GM12878 (cell line): ENCODE results near the gene FAM222B. TPM values are rescaled to one million over a fixed set of nuclear protein-coding genes. Genes with fewer than 3 reads are reported as not detected.

ENCODE experiments used
- ATAC-seq: fragments of 200-7000 bp; cut with Tn5 transposase; 3 replicates; pipeline ENCODE4 v1.9.1; 2020; ENCODE audit warnings: mild to moderate bottlenecking, moderate library complexity
- BruUV-seq: library from RNA; stranded (reverse); fragments of 400-500 nt; replicated peaks from 2 replicates; lab custom pipeline; 2021; lab: Mats Ljungman, UMichigan
- CTCF ChIA-PET: fragments of 300-600 bp; sonication (Branson Sonifier 250); formaldehyde crosslinking; extraction: SDS; loops from one replicate; lab custom pipeline; 2021; ENCODE audit warnings: inconsistent platforms; lab: Yijun Ruan, JAX
- POLR2A ChIA-PET: fragments of 350-600 bp; formaldehyde crosslinking; extraction: SDS; loops from one replicate; lab custom pipeline; 2021; ENCODE audit warnings: inconsistent platforms; lab: Charles Lee
- RAD21 ChIA-PET: fragments of 300-600 bp; sonication (Branson Sonifier 250); formaldehyde crosslinking; loops from one replicate; lab custom pipeline; 2023; ENCODE audit warnings: antibody characterized with exemption; ENCODE audit not compliant: unreplicated experiment; lab: Charles Lee
- SMC1A ChIA-PET: fragments of 300-600 bp; sonication (Branson Sonifier 250); formaldehyde crosslinking; loops from one replicate; lab custom pipeline; 2023; ENCODE audit not compliant: unreplicated experiment, uncharacterized antibody; lab: Charles Lee
- DNase-seq: peaks from one replicate; pipeline ENCODE4 v3.0.0-alpha.2; 2011; ENCODE audit warnings: low read depth, low spot score
- FAIRE-seq: peaks from 3 replicates; lab custom pipeline; 2011; peaks lifted over from hg19 to GRCh38; lab: Jason Lieb, UNC
- H2AFZ ChIP-seq: 2 replicates; pipeline ENCODE4 v1.6.0; 2011; ENCODE audit warnings: low read depth, low read length, control low read depth; ENCODE audit not compliant: control insufficient read depth
- H3K27ac ChIP-seq: 2 replicates; pipeline ENCODE4 v1.5.1; 2011; ENCODE audit warnings: control low read depth; ENCODE audit not compliant: control insufficient read depth, insufficient read depth
- H3K27me3 ChIP-seq, 2 experiments: replicated peaks in 1 of 2; 2 replicates each; pipeline versions ENCODE4 v1.6.0 to v1.6.1; 2011; ENCODE audit warnings: low read length in 1 of 2; ENCODE audit not compliant: control insufficient read depth in 2 of 2, insufficient read depth in 2 of 2
- H3K36me3 ChIP-seq, 2 experiments: 2 replicates each; pipeline ENCODE4 v1.5.1; 2011; ENCODE audit warnings: low read length in 1 of 2; ENCODE audit not compliant: control insufficient read depth in 2 of 2, insufficient read depth in 2 of 2
- H3K4me1 ChIP-seq: 2 replicates; pipeline ENCODE4 v1.6.1; 2011; ENCODE audit warnings: mild to moderate bottlenecking, low read length, moderate library complexity, mixed read lengths; ENCODE audit not compliant: control insufficient read depth, insufficient read depth
- H3K4me2 ChIP-seq: 2 replicates; pipeline ENCODE4 v1.6.0; 2011; ENCODE audit warnings: control low read depth; ENCODE audit not compliant: control insufficient read depth, insufficient read depth
- H3K4me3 ChIP-seq: fragments of 200-600 bp; sonication (generic); 2 replicates; pipeline ENCODE4 v1.5.1; 2016
- H3K79me2 ChIP-seq: 2 replicates; pipeline ENCODE4 v1.6.0; 2011; ENCODE audit warnings: low read length; ENCODE audit not compliant: control insufficient read depth, insufficient read depth
- H3K9ac ChIP-seq: 2 replicates; pipeline ENCODE4 v1.8.0; 2011; ENCODE audit warnings: low read length, control low read depth, mixed read lengths; ENCODE audit not compliant: control insufficient read depth, insufficient read depth
- H3K9me3 ChIP-seq: replicated peaks from 3 replicates; pipeline ENCODE4 v1.5.1; 2011; ENCODE audit warnings: mild to moderate bottlenecking, low read length; ENCODE audit not compliant: control insufficient read depth, insufficient read depth
- H4K20me1 ChIP-seq: 2 replicates; pipeline ENCODE4 v1.6.0; 2011; ENCODE audit not compliant: control insufficient read depth, insufficient read depth
- CBX3 ChIP-seq: fragments of 200-600 bp; sonication (generic); IDR thresholded peaks from 2 replicates; pipeline ENCODE4 v1.6.1; 2016; ENCODE audit warnings: low read depth, borderline replicate concordance
- CBX5 ChIP-seq: sonication (generic); IDR thresholded peaks from 2 replicates; pipeline ENCODE4 v1.6.1; 2016; ENCODE audit warnings: low read depth, moderate library complexity, mild to moderate bottlenecking, inconsistent platforms
- CHD4 ChIP-seq: fragments of 200-600 bp; sonication (generic); IDR thresholded peaks from 2 replicates; pipeline ENCODE4 v1.6.1; 2016; ENCODE audit warnings: mild to moderate bottlenecking
- CTCF ChIP-seq, 3 experiments: IDR thresholded peaks in 2 of 3; conservative IDR thresholded peaks in 1 of 3; 2 replicates each; pipeline ENCODE4 v1.5.1; 2011; ENCODE audit warnings: low read depth in 3 of 3, low read length in 3 of 3, mild to moderate bottlenecking in 3 of 3, control low read depth in 2 of 3, moderate library complexity in 2 of 3, inconsistent platforms in 1 of 3, mixed read lengths in 1 of 3; ENCODE audit not compliant: control insufficient read depth in 2 of 3, insufficient read depth in 1 of 3; ENCODE audit errors: extremely low read depth in 1 of 3
- FOXK2 ChIP-seq: fragments of 450-650 bp; IDR thresholded peaks from 2 replicates; pipeline ENCODE4 v1.6.1; 2017; ENCODE audit warnings: mild to moderate bottlenecking, moderate library complexity
- IRF5 ChIP-seq: fragments of 450-650 bp; IDR thresholded peaks from 2 replicates; pipeline ENCODE4 v1.6.1; 2017; ENCODE audit warnings: borderline replicate concordance
- KDM1A ChIP-seq: fragments of 200-600 bp; sonication (generic); IDR thresholded peaks from 2 replicates; pipeline ENCODE4 v1.6.1; 2016; ENCODE audit warnings: borderline replicate concordance
- PML ChIP-seq: IDR thresholded peaks from 2 replicates; pipeline ENCODE4 v1.6.1; 2012; ENCODE audit warnings: low read length, inconsistent platforms
- SMAD1 ChIP-seq: fragments of 450-650 bp; IDR thresholded peaks from 2 replicates; pipeline ENCODE4 v1.6.1; 2018; ENCODE audit warnings: mild to moderate bottlenecking, low read depth; ENCODE audit not compliant: partially characterized antibody
- SMC3 ChIP-seq: IDR thresholded peaks from 2 replicates; pipeline ENCODE4 v1.6.1; 2011; ENCODE audit warnings: low read length, improper control_type of control experiment, borderline replicate concordance
- SUPT20H ChIP-seq: IDR thresholded peaks from 2 replicates; pipeline ENCODE4 v1.6.1; 2011; ENCODE audit warnings: low read depth, mild to moderate bottlenecking, low read length, moderate library complexity, borderline replicate concordance; ENCODE audit not compliant: control insufficient read depth
- WRNIP1 ChIP-seq: IDR thresholded peaks from 2 replicates; pipeline ENCODE4 v1.6.1; 2011; ENCODE audit warnings: low read depth, low read length, improper control_type of control experiment, borderline replicate concordance
- YBX1 ChIP-seq: fragments of 450-650 bp; IDR thresholded peaks from 2 replicates; pipeline ENCODE4 v1.6.1; 2016; ENCODE audit warnings: antibody characterized with exemption
- WGBS: methylation state at CpG from one replicate; pipeline ENCODE4 v1.1.6; 2016; ENCODE audit warnings: low lambda C conversion rate; ENCODE audit not compliant: insufficient replicate concordance, insufficient coverage; ENCODE audit errors: missing lambda C conversion rate; 5-methylcytosine and 5-hydroxymethylcytosine counted together
- in situ Hi-C: fragments of 300-500 bp; cut with MboI; formaldehyde crosslinking; loops from 9 replicates; pipeline ENCODE4 v1.14.3; 2018; ENCODE audit warnings: mixed read lengths
- intact Hi-C: fragments of 100-400 bp; cut with micrococcal nuclease; formaldehyde crosslinking; loops from one replicate; pipeline ENCODE4 v1.14.2; 2022; ENCODE audit not compliant: unreplicated experiment
- polyA plus RNA-seq, 11 experiments: library from polyadenylated mRNA; depleted of rRNA in 4 of 11; unstranded in 6 of 11; stranded (reverse) in 5 of 11; fragments of >200 nt; fragmentation: Nextera tagmentation in 4 of 11; fragmentation: Illumina TruSeq in 1 of 11; extraction: Ambion mirVana in 4 of 11; extraction: Trizol in 1 of 11; gene quantifications; 1 replicate in 1 of 11; 2 replicates in 10 of 11; pipeline versions ENCODE4 v1.2.1 to v1.2.3, GENCODE V29; 2011 to 2016; ENCODE audit warnings: inconsistent platforms in 2 of 11, missing spikeins in 2 of 11, low read depth in 1 of 11
- total RNA-seq, 4 experiments: library from RNA; depleted of rRNA in 3 of 4; stranded (reverse); fragments of >200 nt in 3 of 4; fragmentation: Illumina TruSeq in 1 of 4; extraction: Trizol in 1 of 4; gene quantifications; 2 replicates each; pipeline versions ENCODE4 v1.2.1 to v1.2.3, GENCODE V29; 2013 to 2021

FAM222B gene
- total and polyA plus RNA-seq, 10 of the 15 experiments (the other 5 are each of a cell fraction or from before 2014, with no cell fraction given): 2.8 to 18.3 (median 6.4) TPM

GRCh38 chr17:28861393-28862203, 19.0 kb upstream of the FAM222B start (continued):
- TF ChIP-seq CBX5 (no peak), FOXK2 (no peak), YBX1 (no peak), SMAD1 (no peak), CBX3 (no peak), SMC3 (no peak), PML (no peak), IRF5 (no peak)

GRCh38 chr17:28860363-28860808, 17.8 kb upstream of the FAM222B start:
- FAIRE-seq (no peak), ATAC-seq (no peak), DNase-seq (no peak)
- H3K27me3 ChIP-seq: no peaks in the 10 kb centered on the region
- 95% methylated on average over 4 of the region's 4 CpGs for WGBS
- peaks cover 10 to 16% of the 10 kb centered on the region in 2 experiments; a peak in 3 of 4 replicates for H3K36me3 ChIP-seq
- ChIA-PET SMC1A (no interaction called here), POLR2A (no interaction called here), RAD21 (interaction anchor here (1.3 kb wide), 1 partner anchor 18 kb away, joined by 3 read pairs; no protein-coding TSS in a partner anchor), CTCF (interaction anchor here (1.1 to 1.5 kb wide), 2 partner anchors 11 to 97 kb away, joined by 3 to 4 read pairs; no protein-coding TSS in a partner anchor)
- no peaks in the 10 kb centered on the region for H3K9me3 ChIP-seq
- in situ Hi-C loops (no loop called here), intact Hi-C loops (no loop called here)
- no peak overlapping the region for H3K9ac ChIP-seq
- no peak overlapping the region for H2AFZ ChIP-seq
- H3K4me3 ChIP-seq: no peak overlapping the region
- no peak overlapping the region for H3K27ac ChIP-seq
- H3K79me2 ChIP-seq: peaks cover 3% of the 10 kb centered on the region
- H3K4me1 ChIP-seq: peaks cover 10% of the 10 kb centered on the region
- TF ChIP-seq WRNIP1: no peak
- no peak for TF ChIP-seq CHD4
- TF ChIP-seq KDM1A: no peak
- no peak for TF ChIP-seq CTCF (IDR thresholded peaks at IDR 0.05 in 2 of 3, conservative IDR thresholded peaks at IDR 0.05 in 1 of 3; ENCODE audit: control insufficient read depth in 2 of 3, extremely low read depth in 1 of 3, insufficient read depth in 1 of 3, low read depth in 3 of 3, low read length in 3 of 3)
- TF ChIP-seq SUPT20H: no peak
- H3K4me2 ChIP-seq: no peak overlapping the region
- no peaks in the 10 kb centered on the region for H4K20me1 ChIP-seq
- BruUV-seq: no TSS peak
